ENCODE measurements around the gene CHST9.

CHST9 gene

DNA sequence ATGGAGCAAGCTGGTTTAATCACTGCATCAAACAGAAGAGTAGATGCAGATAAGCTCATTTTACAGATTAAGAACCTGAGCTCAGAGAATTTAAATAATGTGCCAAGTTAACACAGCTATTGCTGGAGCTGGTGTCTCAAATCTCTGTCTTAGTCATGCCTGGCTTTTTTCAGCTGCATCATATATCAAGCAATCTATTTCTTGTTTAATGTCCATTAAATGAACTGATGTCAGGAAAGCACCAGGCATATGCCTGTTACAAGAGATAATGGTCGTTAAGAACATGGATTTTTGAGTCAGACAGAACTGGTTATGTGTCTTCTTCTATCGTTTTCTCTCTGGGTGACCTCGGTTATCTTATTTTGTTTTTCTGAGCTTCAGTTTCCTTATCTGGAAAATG lies 259.8 kb downstream of the CHST9 start:
- DNase-seq = no peak

DNA sequence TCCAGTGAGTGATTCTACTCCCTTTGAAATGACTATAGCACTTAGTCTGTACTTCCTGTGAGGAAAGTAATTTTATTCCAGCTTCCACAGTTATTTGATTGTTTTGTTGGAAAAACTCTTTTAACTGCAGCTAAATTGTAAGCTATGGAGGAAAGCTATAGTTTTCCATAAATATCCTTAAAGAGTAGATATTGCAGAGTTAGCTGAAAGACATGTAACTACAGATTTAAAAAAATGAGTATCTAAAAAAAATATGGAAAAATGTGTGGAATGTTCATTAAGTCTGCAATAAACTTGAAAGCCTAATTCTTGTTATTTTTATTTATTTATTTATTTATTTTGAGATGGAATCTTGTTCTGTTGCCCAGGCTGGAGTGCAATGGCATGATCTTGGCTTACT lies 262.8 kb downstream of the CHST9 start:
- DNase-seq = no peak

DNA sequence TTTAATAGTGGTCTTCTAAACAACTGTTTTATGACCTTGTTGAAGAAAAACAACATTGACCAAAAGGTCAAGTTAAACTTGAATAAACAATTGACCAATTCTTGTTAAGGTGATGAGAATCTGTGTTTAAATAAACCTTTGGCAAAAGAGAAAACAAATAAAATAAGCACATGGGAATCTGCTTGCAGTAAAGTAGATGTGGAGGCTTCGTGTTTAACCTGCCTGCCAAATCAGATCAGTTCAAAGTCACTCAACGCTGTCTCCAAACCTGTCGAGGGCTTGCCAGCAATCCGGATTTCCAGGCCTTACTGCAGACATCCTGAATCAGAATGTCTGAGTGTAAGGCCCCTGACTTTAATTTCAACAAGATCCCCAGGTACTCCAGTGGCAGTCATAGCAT lies 264.5 kb downstream of the CHST9 start:
- no peak for DNase-seq

DNA sequence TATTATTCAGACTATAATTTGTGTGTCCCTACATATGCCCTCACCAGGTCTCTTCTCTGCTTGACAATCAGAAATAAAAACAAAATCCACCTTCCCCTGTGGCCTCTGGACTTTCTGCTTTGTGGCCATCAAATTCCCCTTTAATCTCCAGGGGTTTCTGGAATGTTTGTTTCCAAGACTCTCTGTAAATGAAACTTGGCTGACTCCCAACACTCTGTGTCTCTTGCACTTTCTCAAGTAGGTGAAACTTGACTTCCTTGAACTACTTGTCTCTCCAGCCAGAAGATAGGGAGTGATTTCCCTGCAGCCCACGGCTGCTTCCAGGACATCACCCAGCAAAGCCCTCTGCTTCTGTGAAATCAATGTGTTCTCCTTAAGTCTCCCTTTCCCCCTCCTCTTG lies 265.5 kb downstream of the CHST9 start:
- no peak for DNase-seq

- DNase-seq = no peak
These were observed 265.9 kb downstream of the CHST9 start for GRCh38 chr18:26919201-26919600.

- DNase-seq = no peak
These were observed 273.3 kb downstream of the CHST9 start for GRCh38 chr18:26911840-26912239.

- DNase-seq = no peak
These were observed 275.4 kb downstream of the CHST9 start for GRCh38 chr18:26909599-26910290.

DNA sequence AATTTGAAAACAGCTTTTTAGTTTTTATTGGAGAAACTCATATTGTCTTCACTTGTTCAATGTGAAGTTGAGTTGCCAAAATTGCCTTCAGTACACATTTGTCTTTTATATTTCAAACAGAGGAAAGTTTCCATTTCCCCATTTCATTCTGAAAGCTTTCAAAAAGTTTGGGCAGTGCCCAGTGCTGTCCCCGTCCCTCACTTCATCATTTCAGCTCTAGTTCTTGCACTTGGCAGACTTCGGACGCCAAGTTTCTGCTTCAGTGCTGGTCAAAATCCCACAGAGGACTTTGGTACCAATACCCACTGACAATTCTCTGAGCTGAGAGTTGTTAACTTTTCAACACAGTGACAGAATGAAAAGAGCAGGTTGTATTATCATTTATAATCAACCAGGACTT lies 276.2 kb downstream of the CHST9 start:
- DNase-seq = no peak

- DNase-seq = no peak
These were observed 282.8 kb downstream of the CHST9 start for GRCh38 chr18:26902291-26902690.

GRCh38 chr18:26901020-26901419 lies 284.1 kb downstream of the CHST9 start:
- no peak for DNase-seq

DNA sequence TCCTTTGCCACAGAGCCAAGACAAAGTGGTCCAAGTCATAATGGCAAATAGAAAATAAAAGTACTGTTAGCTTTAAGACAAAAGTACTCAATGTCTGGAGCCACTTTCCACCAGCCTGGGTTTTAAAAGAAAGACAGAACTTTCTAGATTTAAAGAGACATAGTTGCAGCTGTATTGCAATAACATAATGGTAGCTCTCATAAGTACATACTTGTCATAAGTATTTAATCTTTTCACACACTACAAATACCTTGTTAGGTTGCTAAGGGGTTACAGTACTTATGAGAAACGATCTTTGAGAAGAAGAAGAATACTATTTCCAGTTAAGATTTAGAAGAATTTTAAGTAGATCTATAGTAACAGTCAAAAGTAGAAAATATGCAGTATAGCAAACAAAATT lies 290.7 kb downstream of the CHST9 start:
- DNase-seq = no peak

DNA sequence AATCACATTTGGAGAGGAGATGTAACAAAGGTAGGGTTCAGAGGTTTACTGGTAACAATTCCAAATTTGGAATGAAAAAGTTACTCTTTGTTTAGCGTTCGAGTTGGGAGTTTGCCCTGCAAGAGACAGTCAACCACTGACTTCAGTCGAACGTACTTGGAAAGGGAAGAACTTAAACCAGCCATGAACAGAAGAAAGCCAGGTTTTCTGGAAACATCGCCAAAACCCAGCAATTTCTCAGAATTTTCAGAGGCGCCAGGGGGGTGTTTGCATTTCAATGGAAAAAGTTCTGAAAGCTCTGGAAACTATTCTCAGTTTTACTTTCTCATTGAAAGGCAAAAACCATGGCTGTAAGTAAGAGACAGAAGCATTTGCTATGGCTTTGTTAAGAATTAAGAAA lies 291.1 kb downstream of the CHST9 start:
- no peak for DNase-seq

DNA sequence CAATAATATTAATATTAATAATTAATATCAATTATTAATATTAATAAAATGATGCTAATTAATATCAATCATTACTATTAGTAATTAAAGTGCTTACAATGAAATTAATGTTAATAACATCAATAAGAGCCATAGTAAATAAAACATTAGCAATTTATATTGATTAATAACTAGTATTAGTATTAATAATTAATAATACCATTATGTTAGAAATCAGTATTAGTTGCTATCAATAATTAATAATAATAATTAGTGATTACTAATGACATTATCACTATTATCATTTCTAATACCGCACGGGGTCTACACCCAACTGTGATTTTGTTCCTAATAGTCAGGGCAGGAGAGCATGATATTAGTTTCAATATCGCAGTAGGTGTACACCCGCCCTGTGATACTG lies 296.8 kb downstream of the CHST9 start:
- DNase-seq = no peak

- DNase-seq = no peak
These were observed 310.0 kb downstream of the CHST9 start for GRCh38 chr18:26875040-26875654.

GRCh38 chr18:26874283-26874682 lies 310.8 kb downstream of the CHST9 start:
- no peak for DNase-seq

DNA sequence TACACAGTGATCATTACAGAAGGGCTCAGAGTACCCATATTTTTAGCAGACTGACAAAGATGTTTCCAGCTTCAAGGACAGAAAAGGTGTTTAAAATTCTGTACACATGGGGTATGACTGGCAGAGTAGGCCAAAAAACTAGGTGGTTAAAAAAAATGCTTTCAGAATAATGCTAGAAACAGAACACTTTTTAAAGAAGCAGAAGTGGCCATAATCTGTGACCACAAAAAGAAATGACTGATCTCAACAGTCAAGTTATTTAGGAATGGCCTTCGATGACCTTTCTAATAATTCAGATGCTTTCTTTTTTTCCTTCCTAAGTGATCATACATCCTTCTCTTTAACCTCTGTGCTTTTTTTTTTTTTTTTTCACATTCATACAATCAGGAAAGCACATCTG lies 315.5 kb downstream of the CHST9 start:
- no peak for DNase-seq

- no peak for DNase-seq
These were observed 316.0 kb downstream of the CHST9 start for GRCh38 chr18:26868968-26869586.

DNA sequence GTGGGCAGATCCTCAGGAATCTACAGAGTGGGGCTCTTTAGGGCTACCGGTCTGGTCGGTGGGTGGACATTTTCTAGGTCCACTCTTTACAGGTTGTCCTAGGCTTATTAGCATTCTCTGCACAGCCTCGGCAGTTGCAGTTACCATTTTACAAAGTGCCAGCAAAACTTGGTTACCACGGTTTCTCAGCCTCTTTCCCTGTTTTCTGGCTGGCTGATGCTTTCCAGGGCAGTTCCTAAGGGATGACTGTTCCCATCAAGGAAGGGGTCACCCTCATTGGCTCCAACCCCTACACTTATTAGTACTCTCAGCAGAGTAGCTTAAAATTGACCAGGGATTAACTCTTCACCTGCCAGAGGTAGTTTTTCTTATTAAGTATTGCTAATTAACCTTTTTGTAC lies 317.6 kb downstream of the CHST9 start:
- no peak for DNase-seq

DNA sequence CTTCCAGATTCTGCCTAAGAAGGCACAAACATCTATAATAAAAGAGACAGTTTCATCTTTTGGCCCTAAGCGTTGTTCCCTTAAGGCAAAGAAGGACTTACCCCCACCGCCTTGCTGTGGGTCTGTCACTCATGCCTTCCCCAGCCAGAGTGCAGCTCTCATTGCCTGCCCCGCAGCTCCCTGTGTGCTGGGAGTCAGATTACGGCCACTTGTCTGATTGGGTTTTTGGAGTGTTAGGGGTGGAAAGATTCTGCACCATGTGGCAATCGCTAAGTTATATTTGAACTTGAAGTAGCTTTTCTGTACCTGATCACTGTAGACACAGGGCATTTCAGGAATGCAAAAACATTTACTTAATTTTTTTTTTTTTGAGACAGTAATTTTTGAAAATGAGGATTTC lies 319.6 kb downstream of the CHST9 start, which contains the start of gene AQP4:
TSS of gene AQP4 (minus strand) at position 151 of the 400 bp plus-strand sequence. CDS start at position 133, 18 bp downstream.
- DNase-seq = no peak

DNA sequence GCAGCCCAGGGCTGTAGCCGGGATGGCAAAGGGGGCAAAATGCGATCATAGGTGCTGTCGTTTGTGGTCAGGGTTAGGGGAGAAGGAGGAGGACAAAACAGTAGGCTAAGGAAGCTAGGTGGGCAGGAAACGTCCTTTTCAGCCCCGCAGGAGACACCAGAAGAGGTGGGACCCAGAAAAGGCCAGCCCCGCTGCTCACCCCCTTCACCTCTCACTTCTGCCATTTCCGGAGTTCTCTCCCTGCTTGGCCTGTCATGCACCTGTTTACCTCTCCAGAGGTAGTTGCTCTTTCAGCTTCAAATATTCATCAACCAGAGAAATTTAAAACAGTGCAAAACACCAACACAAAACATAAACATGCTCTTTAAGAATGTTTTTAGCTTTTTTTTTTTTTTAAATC lies 320.4 kb downstream of the CHST9 start:
- no peak for DNase-seq

GRCh38 chr18:26863921-26864497 lies 321.1 kb downstream of the CHST9 start:
- DNase-seq = no peak

- DNase-seq = no peak
These were observed 321.8 kb downstream of the CHST9 start for GRCh38 chr18:26863122-26863879.

DNA sequence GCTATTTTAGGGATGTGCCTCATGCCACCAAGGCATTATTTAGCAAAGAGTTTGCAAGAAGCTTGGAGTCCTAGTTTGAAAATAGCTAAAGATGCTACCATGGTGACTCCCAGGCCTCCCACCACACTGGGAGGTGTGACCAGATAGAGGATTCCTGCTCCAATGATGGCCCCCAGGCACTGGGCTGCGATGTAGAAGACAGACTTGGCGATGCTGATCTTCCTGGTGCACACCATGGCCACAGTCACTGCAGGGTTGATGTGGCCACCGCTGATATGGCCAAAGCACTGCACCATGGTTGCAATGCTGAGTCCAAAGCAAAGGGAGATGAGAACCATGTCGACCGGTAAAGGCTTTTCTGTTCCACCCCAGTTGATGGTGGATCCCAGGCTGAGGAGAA lies 323.0 kb downstream of the CHST9 start:
- no peak for DNase-seq

Measured in stimulated activated naive CD4-positive, alpha-beta T cell treated with Interleukin-2 at 50 U/mL for 16 hours (primary cell).